Left lung (tissue), 10 donors: ENCODE data around the gene CD300LF. TPM values are rescaled to one million over a fixed set of nuclear protein-coding genes. Genes with fewer than 3 reads are reported as not detected.
A peak's percentile ranks its signal among the peaks of the same experiment; 100 is the strongest.

Experiments used
- ATAC-seq: fragments of 200-7000 bp; cut with Tn5 transposase; one replicate; pipeline ENCODE4 v1.9.1; 2020; ENCODE audit warnings: moderate library complexity
- DNase-seq, 4 donors: peaks; one replicate each; pipeline ENCODE4 v3.0.0-alpha.2; 2013 to 2020
- H3K27ac ChIP-seq, 2 donors: fragments of 200-600 bp; sonication (generic) in 1 of 2; one replicate each; pipeline versions ENCODE4 v1.5.0 to v1.8.0; 2020 to 2021
- H3K27me3 ChIP-seq, 2 donors: fragments of 200-600 bp; sonication (generic) in 1 of 2; one replicate each; pipeline versions ENCODE4 v1.5.0 to v1.8.0; 2020 to 2021
- H3K36me3 ChIP-seq, 2 donors: fragments of 200-600 bp; sonication (generic) in 1 of 2; one replicate each; pipeline versions ENCODE4 v1.5.0 to v1.8.0; 2020 to 2021
- H3K4me1 ChIP-seq, 2 donors: fragments of 200-600 bp; one replicate each; pipeline ENCODE4 v1.8.0; 2021
- H3K4me3 ChIP-seq, 2 donors: fragments of 200-600 bp; sonication (generic) in 1 of 2; one replicate each; pipeline versions ENCODE4 v1.5.0 to v1.8.0; 2020 to 2021; ENCODE audit warnings: mild to moderate bottlenecking in 1 of 2
- H3K9me3 ChIP-seq, 2 donors: fragments of 200-600 bp; sonication (generic) in 1 of 2; one replicate each; pipeline versions ENCODE4 v1.5.0 to v1.8.0; 2020 to 2021
- intact Hi-C, 2 donors: fragments of 100-400 bp; cut with DNase I; formaldehyde crosslinking; loops; one replicate each; pipeline versions ENCODE4 v1.11.2 to v1.14.2; 2022
- polyA plus RNA-seq, 6 donors: library from polyadenylated mRNA; unstranded; fragments of 120-200 nt; gene quantifications; one replicate each; pipeline ENCODE4 v1.2.1, GENCODE V29; 2013; ENCODE audit not compliant: insufficient read length in 6 of 6
- total RNA-seq, 2 donors: library from RNA; stranded (reverse); fragmentation: NEBNext Ultra II Directional; extraction: Animal tissue kit (Norgen Biotek cat#: 25700); gene quantifications; one replicate each; pipeline ENCODE4 v1.2.1, GENCODE V29; 2021
- TF ChIP-seq, protein P1 (sequence below), 2 donors: fragments of 200-600 bp; sonication (generic) in 1 of 2; IDR thresholded peaks; one replicate each; pipeline versions ENCODE4 v1.5.0 to v1.8.0; 2021; ENCODE audit warnings: antibody characterized with exemption in 2 of 2
- donor health status: DM: no; HTN: yes; CAD: no.
- donor health status: DM: no; HTN: no; CAD: no.

CD300LF gene
- total and polyA plus RNA-seq, 8 donors, result 0.33 to 26.7 (median 0.76) TPM

DNA sequence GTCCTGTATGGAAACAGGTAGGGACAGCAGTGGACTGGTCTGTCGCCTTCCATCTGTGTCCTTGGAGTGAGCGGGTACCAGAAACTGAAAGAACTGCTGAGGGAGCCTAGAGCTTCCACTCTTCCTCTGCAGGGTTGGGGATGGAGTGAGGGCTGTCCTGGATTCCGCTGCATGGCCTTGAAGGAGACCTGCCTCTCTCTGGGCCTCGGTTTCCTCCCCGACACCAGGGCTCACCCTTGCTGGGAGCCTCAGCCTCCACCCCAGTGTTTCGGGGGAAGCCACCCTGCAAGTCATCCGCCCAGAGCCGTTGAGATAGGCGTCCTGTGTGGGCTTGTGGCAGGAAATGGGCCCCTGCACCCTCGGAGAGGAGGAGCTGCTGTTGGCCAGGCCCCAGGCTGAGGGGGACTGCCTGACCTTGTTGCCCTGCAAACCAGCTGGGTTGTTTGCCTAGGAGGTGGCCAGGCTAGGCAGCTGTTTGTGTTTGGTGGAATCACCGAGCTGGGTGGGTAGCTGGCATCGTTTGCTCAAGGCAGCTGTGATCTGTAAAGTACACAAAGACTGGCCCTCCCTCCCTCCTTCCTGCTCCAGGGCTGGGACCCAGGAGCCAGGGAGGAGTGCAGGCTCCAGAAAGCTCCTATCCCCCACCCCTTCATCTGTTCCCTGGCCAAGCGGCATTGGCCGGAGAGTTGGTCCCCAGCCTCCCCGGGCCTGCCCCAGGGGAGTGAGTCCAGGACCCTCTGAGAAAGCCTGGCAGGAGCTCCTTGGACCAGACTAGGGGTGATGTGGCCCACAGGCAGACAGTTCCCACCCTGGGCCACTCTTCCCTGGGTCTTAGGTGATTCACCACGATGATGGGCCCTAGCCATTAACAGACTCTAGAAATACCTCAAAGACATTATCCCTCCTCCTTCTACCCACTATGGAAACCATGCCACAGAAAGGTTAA is 25.6 kb upstream of the CD300LF start:
- Histone ChIP-seq H3K27me3 (peaks cover 21 to 60% of the 10 kb centered on the region in 2 donors), H3K4me3 (peak overlapping the region in 1 of 2 donors; percentile 47), H3K4me1 (peaks cover 8 to 80% of the 10 kb centered on the region in 2 donors), H3K36me3 (no peaks in the 10 kb centered on the region), H3K9me3 (no peaks in the 10 kb centered on the region), H3K27ac (peak overlapping the region in 1 of 2 donors; percentile 73)
- intact Hi-C loops, result loop anchor here in 1 of 2 donors (5.0 kb wide), 1 partner anchor 81 kb away; no protein-coding TSS in a partner anchor
- ATAC-seq, result peak; percentile 16
- TF ChIP-seq, protein P1, sequence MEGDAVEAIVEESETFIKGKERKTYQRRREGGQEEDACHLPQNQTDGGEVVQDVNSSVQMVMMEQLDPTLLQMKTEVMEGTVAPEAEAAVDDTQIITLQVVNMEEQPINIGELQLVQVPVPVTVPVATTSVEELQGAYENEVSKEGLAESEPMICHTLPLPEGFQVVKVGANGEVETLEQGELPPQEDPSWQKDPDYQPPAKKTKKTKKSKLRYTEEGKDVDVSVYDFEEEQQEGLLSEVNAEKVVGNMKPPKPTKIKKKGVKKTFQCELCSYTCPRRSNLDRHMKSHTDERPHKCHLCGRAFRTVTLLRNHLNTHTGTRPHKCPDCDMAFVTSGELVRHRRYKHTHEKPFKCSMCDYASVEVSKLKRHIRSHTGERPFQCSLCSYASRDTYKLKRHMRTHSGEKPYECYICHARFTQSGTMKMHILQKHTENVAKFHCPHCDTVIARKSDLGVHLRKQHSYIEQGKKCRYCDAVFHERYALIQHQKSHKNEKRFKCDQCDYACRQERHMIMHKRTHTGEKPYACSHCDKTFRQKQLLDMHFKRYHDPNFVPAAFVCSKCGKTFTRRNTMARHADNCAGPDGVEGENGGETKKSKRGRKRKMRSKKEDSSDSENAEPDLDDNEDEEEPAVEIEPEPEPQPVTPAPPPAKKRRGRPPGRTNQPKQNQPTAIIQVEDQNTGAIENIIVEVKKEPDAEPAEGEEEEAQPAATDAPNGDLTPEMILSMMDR (IDR thresholded peaks at IDR 0.05), result no peak
- DNase-seq, result peak in 1 of 4 donors; percentile 88

DNA sequence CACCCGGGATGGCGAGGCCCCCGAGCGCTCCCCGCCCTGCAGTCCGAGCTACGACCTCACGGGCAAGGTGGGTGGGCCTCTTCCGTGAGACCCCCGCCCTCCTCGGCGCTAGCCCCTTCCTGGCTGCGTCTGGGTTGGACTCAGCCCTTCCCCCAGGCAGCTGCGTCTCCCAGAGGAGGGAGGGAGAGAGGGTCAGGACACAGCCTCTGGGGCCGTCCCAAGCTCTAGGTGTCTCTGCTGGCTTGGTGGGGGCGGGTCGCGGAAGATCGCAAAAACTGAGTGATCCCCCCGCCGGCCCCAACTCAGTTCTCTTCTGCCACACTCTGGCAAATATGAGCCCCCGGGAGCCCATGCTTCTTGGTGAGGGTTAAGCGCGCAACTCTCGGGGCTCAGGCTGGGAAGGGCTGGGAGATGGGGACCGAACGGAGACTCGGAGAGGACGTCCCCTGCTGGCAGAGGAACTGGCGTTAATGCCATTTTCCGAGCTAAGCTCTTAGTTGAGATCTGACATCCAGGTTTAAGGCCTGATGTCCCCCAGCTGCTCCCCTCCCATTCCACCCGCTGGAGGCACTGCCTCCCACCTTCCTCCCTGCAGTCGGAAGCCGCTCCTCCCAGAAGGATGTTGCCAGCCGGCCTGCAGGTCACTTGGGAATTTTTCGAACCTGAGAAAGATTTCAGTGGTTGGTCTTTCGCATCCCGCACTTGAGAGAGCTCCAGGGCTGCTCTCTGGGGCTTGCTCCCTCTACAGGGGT is 24.8 kb upstream of the CD300LF start:
- peaks cover 21 to 60% of the 10 kb centered on the region in 2 donors for H3K27me3 ChIP-seq
- ATAC-seq (peak; percentile 51), DNase-seq (no peak)
- peak overlapping the region in 1 of 2 donors; percentile 73 for H3K27ac ChIP-seq
- no peaks in the 10 kb centered on the region for H3K36me3 ChIP-seq
- TF ChIP-seq, protein P1 (IDR thresholded peaks at IDR 0.05), result no peak
- peak overlapping the region; percentile 7 to 47 for H3K4me3 ChIP-seq
- intact Hi-C loops, result loop anchor here in 1 of 2 donors (5.0 kb wide), 1 partner anchor 80 kb away; no protein-coding TSS in a partner anchor
- no peaks in the 10 kb centered on the region for H3K9me3 ChIP-seq
- H3K4me1 ChIP-seq, result peaks cover 8 to 72% of the 10 kb centered on the region in 2 donors

DNA sequence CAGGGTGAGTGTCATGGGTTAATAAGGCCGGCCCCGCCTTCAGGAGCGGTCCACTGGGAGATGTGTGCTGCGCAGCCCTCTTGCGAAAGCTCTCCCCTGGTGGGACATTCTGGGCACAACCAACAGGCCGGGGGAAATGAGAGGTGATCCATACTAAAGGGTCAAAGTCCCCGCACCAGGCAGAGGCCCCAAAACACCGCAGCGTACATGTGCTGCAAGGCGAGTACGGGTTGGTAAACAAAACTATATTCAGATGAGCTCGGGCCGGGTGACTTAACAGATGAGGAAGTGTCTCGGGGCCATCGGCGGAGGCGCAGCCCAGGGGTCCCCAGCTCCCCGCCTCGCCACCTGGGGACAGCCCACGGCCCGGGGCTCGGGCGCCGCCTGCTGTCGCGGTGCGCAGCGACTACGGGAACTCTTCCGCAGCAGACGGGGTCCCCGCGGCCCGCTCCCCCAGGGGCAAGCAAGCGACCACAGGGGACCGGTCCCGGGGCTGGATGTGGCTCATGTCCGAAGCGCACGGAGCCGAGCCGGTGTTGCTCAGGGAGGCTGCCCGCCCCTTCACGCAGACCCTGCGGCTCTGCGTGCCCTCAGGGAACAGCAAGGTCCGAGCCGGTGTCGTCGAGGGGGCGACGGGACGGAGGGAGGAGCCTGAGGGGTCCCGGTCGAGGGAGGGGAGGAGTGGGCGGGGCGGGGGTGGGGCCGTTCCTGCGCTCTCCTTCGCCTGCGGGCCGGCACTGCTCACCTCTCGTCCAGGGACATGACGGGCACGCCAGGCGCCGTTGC is 24.0 kb upstream of the CD300LF start, which contains the start of gene RAB37:
RAB37 (plus strand) TSS at position 744 of the 786 bp plus-strand sequence; CDS start at position 761, 17 bp downstream.
- H3K36me3 ChIP-seq, result no peaks in the 10 kb centered on the region
- DNase-seq (peak in 2 of 4 donors; percentile 61 to 92), ATAC-seq (peak; percentile 77)
- no peaks in the 10 kb centered on the region for H3K9me3 ChIP-seq
- intact Hi-C loops, result loop anchor here in 1 of 2 donors (5.0 kb wide), 1 partner anchor 79 kb away; no protein-coding TSS in a partner anchor
- peak within 1 kb of the TSS in 1 of 2 donors; percentile 73 for H3K27ac ChIP-seq
- TF ChIP-seq, protein P1 (IDR thresholded peaks at IDR 0.05), result peak; percentile 18 to 41
- H3K4me1 ChIP-seq, result peaks cover 6 to 64% of the 10 kb centered on the region in 2 donors
- peak within 1 kb of the TSS; percentile 7 to 47 for H3K4me3 ChIP-seq
- peaks cover 21 to 60% of the 10 kb centered on the region in 2 donors for H3K27me3 ChIP-seq

DNA sequence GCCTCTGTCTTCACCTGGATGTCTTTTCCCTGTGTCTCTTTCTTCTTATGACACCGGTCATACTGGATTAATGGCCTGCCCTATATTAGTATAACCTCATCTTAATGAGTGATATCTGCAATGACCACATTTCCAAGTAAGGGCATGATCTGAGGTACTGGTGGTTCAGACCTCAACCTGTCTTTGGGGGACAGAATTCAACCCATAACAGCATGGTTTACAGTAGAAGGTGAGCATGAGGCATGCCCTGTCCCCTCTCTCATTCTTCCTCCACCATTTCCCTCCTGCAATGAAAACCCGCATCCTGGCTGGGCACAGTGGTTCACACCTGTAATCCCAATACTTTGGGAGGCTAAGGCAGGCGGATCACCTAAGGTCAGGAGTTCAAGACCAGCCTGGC is 21.5 kb upstream of the CD300LF start:
- H3K36me3 ChIP-seq, result no peaks in the 10 kb centered on the region
- no peak for ATAC-seq
- TF ChIP-seq, protein P1 (IDR thresholded peaks at IDR 0.05), result no peak
- H3K27ac ChIP-seq, result no peak overlapping the region
- H3K4me1 ChIP-seq, result peaks cover 6 to 55% of the 10 kb centered on the region in 2 donors
- H3K27me3 ChIP-seq, result peaks cover 21 to 51% of the 10 kb centered on the region in 2 donors
- H3K9me3 ChIP-seq, result no peaks in the 10 kb centered on the region
- no peak for DNase-seq
- intact Hi-C loops, result no loop called here
- H3K4me3 ChIP-seq, result no peak overlapping the region
